ENCODE measurements around the gene SNAP47. TPM values are rescaled to one million over a fixed set of nuclear protein-coding genes. Genes with fewer than 3 reads are reported as not detected.

Gene SNAP47, protein sequence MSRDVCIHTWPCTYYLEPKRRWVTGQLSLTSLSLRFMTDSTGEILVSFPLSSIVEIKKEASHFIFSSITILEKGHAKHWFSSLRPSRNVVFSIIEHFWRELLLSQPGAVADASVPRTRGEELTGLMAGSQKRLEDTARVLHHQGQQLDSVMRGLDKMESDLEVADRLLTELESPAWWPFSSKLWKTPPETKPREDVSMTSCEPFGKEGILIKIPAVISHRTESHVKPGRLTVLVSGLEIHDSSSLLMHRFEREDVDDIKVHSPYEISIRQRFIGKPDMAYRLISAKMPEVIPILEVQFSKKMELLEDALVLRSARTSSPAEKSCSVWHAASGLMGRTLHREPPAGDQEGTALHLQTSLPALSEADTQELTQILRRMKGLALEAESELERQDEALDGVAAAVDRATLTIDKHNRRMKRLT
- 77.3 TPM for total RNA-seq

DNA sequence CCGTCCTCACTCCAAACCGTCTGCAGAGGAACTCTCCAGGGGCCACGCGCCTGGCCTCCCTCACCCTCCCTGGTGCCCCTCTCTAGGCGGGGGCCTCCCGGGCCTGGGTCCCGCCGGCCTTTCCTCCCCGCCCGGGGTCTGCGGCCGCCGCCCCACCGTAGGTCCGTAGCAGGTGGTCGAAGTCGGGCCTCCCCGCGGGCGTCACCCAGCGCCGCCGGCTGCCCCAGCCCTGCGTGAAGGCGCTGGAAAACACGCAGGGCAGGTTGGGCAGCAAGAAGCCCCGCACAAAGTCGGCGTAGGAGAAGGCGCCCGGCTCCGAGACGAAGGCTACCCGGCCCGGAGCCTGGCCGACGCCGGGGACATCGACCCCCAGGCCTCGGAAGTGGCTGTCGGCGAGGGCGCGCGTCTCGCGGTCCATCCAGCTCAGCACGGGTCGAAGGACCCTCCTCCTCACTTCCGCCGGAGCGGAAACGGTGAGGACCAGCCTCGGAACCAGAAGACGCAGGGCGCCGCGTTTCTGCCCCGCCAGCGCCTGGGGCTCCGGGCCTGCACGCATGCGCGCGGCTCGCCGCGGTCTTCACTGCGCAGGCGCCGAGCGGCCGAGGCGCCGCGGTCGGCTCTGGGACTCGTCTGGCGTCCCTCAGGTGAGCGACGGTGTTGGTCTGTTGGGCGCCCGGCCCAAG lies at the start of gene SNAP47, which contains the start of gene JMJD4:
Gene SNAP47, plus strand, starts transcription at position 580 of the 683 bp plus-strand sequence. CDS start 12,302 bp downstream, outside the sequence.
Gene JMJD4, minus strand, starts transcription at position 447 of the 683 bp plus-strand sequence. Its CDS starts 29 bp downstream, at position 418.

DNA sequence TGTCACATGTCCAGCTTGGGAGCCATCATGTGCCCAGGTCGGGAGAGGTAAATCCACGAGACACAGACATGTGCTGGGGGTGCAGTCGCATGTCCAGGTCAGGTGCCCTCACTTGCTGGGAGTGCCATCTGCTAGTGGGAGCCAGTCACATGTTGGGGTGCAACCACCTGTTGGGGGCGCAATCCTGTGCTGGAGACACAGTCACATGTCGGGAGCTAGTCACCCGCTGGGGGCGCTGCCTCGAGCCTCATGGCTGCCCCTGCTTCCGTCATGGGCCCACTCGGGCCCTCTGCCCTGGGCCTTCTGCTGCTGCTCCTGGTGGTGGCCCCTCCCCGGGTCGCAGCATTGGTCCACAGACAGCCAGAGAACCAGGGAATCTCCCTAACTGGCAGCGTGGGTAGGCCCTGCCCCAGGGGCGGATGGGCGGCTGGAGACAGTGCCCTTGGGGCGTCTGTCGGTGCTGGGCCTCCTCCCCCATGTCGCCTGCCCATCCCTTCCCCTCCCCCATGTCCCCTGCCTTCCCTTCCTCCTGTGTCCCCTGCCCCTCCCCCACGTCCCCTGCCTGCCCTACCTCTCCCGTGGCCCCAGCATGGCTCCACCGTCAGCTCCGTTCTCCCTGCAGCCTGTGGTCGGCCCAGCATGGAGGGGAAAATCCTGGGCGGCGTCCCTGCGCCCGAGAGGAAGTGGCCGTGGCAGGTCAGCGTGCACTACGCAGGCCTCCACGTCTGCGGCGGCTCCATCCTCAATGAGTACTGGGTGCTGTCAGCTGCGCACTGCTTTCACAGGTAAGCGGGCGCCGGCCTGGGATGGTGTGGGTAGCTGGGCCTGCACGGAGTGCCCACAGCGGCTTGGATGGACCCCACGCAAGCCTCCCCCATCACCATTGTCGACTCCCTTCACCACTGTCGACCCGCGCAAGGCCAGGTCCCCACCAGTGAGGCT lies 80.5 kb downstream of the SNAP47 start, which contains the start of gene PRSS38:
Gene PRSS38, plus strand, starts transcription at position 208 of the 942 bp plus-strand sequence. Its CDS starts 42 bp downstream, at position 250.

Other genes starting within 250 kb of the SNAP47 start
- 72.9 TPM for gene ZNF678, start 171.9 kb upstream of the SNAP47 start, total RNA-seq
- 26.0 TPM for gene JMJD4, start 133 bp upstream of the SNAP47 start, total RNA-seq
- not detected for gene PRSS38, start 80.2 kb downstream of the SNAP47 start, total RNA-seq
- gene WNT9A, start 212.5 kb downstream of the SNAP47 start, total RNA-seq, result 2.8 TPM